Mesenteric fat pad (tissue), 1 donor: ENCODE data around the gene COX6B1. TPM values are rescaled to one million over a fixed set of nuclear protein-coding genes. Genes with fewer than 3 reads are reported as not detected.
"Not testable (repeated sequence)": the region's sequence is repeated elsewhere in the genome, so short reads cannot be mapped to it uniquely, and the experiment has no call there.

Experiments
- DNase-seq: peaks from one replicate; pipeline ENCODE4 v3.0.0-alpha.2; 2020; ENCODE audit warnings: low spot score
- long read RNA-seq: library from polyadenylated mRNA; unstranded; transcript quantifications from one replicate; pipeline ENCODE4 v2.0.0, GENCODE V29; 2020
- total RNA-seq: library from RNA; stranded (reverse); fragmentation: NEBNext Ultra II Directional; extraction: Animal tissue kit (Norgen Biotek cat#: 25700); gene quantifications from one replicate; pipeline ENCODE4 v1.2.1, GENCODE V29; 2021
- donor health status: DM: yes; HTN: yes; CAD: no.

Gene COX6B1
- total RNA-seq, result 362 TPM
- long read RNA-seq, transcript COX6B1-201 (4 exons, 667 nt), result major isoform, 18 of 21 reads
- long read RNA-seq, partial matches to known transcripts, result 2 of 21 reads
- long read RNA-seq, other reads (novel, unspliced or antisense), result 1 of 21 reads

DNA sequence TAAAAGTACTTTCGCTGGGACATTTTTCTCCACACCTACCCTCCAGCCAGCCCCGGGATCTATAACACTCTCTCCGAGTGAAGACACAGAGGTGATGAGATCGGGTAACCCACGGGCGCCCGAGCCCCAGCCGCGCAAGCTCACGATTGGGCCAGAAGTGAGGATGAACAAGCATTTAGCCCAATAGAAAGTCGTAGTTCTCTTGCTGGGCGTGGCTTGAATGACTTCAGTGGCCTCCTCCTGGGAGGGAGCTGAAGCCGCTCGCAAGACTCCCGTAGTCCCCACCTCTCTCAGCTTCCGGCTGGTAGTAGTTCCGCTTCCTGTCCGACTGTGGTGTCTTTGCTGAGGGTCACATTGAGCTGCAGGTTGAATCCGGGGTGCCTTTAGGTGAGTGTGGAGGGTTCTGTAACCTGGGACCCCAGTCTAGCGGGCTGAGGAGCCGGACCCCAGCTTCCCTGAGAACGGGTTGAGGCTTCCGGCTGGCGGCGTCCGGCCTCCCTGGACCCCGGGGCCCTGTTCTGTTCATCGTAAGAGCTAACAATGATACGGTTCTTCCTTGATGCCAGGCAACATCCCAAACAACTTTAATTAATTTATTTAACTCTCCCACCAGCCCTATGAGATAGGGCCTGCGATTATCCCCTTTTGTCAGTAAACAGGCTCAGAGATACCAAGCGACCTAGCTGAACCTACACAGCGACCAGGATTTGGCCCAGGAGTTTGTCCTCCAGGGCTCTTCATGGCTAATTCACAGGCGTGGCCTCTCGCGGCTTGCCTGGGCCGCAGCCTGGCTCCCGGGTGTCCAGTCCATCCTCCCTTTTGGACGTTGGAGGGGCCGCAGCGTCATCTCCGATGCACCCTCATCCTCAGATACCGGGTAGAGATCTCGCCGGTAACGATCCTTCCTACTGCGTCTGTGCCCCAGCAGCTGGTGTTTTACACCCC is at the start of gene COX6B1:
COX6B1 (plus strand) TSS at position 307 of the 945 bp plus-strand sequence. CDS start 2,921 bp downstream, outside the sequence.
- DNase-seq, result peak; percentile 94

DNA sequence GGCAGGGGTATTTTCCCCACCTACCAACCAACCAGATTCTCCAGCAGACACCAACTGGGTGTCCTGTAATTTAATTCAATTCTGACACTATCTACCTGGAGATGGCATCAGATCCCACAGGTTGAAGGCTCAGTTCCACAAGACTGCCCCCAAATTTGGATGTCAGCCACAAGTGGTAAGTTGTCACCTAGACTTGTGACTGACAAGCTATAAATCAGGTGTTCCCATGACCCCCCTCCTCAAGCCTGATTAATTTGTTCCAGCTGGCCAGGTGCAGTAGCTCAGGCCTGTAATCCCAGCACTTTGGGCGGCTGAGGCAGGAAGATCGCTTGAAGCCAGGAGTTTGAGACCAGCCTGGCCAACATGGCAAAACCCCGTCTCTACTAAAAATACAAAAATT is 46.2 kb upstream of the COX6B1 start:
- no peak for DNase-seq

DNA sequence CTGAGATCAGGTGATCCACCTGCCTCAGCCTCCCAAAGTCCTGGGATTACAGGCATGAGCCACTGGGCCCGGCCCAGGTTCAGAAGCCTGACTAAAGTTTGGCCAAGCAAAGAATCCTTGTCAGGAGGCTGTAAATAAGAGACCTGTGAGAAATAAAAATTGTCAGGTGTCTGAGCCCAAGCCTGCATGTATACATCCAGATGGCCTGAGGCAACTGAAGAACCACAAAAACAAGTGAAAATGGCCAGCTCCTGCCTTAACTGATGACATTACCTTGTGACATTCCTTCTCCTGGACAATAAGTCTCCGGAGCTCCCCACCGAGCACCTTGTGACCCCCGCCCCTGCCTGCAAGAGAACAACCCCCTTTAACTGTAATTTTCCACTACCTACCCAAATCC is 43.7 kb upstream of the COX6B1 start:
- not testable (repeated sequence) for DNase-seq

- not testable (repeated sequence) for DNase-seq
Observed at GRCh38 chr19:35607170-35607569, 41.0 kb upstream of the COX6B1 start.

GRCh38 chr19:35607661-35608060 is 40.5 kb upstream of the COX6B1 start:
- no peak for DNase-seq

DNA sequence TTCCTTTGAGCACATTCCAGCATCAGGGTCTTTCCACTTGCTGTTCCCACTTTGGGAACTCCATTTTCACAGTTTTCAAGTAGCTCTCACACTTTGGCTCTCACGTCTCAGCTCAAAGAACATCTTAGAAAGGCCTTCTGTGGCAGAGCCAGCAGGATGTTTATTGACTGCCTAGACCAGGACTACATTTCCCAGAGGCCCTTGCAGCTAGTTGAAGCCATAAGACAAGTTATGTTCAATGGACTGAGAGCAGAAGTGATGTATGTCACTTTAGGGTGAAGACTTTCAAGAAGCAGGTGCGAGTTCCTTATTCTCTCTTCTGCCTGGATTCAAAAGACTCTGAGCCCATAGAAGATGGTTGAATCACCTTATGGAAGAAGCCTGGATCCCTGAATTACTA is 39.9 kb upstream of the COX6B1 start:
- DNase-seq, result no peak

DNA sequence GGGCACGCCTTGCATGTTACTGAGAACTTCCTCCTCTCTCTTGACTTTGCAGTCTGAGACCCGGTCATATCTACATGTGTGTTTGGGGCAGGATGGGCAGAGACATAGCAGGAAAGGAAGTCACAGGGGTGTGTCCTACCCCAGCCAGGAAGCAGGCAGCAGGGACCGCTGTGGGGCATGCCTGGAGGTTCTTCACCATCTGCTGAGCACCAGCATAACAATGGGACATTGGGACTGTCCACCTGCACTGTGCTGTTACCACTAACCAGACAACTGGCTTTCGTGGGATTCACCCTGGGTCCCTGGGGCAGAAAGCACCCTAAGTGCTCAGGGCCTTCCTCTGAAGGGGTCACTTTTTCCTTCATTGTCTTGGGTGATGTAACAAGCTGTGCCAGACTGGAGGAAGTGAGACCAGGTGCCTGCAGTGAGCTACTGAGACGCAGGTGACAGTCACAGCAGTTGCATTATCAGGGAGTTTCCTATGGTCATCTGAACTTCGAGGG is 38.2 kb upstream of the COX6B1 start:
- DNase-seq, result no peak

DNA sequence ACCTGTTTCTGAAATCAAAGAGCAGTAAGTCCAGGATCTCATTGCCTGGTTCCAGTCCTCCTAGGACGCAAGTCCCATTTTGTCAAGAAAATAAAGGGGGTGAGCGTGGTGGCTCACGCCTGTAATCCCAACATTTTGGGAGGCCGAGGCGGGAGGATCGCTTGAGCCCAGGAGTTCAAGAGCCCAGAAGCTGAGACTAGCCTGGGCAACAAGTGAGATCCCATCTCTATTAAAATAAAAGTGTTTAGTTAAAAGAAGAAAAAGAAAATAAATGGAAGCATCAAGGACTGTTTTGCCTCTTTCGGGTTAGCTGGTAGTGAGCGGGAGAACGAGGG is 35.9 kb upstream of the COX6B1 start:
- DNase-seq, result no peak

- DNase-seq, result peak; percentile 97
Observed at GRCh38 chr19:35612559-35613321, 35.4 kb upstream of the COX6B1 start, which contains the start of gene HAUS5. TSS of gene HAUS5 (plus strand) at chr19:35612735. CDS start at chr19:35612795, 60 bp downstream.

DNA sequence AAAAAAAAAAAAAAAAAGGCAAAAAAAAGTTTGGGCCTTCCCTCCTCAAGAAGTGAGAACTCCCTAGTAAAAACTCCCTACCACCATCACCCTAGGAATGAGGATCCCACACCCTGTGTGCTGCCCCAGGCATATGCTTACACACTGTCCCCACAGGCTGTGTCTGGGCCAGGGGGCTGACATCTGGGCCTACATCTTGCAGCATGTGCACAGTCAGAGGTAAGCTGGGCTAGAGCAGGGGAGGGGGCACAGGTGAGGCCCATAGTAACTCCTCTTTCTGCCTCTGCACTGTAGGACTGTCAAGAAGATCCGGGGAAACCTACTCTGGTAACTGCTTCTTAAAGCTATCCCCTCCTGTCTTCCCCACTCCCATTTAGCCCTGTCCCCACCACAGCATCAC is 34.5 kb upstream of the COX6B1 start:
- DNase-seq, result no peak

DNA sequence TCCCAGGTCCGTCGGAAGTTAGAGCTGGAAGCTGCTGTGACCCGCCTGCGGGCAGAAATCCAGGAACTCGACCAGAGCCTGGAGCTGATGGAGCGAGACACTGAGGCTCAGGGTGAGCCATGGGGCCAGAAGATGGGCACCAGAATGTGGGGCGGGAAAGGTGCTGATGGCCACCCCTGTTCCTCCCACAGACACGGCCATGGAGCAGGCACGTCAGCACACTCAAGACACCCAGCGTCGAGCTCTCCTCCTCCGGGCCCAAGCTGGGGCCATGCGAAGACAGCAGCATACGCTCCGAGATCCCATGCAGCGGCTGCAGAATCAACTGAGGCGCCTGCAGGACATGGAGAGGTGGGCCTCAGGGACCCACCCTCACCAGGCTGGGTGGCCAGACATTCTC is 33.1 kb upstream of the COX6B1 start:
- DNase-seq, result no peak

GRCh38 chr19:35618857-35619256 is 29.3 kb upstream of the COX6B1 start:
- no peak for DNase-seq

DNA sequence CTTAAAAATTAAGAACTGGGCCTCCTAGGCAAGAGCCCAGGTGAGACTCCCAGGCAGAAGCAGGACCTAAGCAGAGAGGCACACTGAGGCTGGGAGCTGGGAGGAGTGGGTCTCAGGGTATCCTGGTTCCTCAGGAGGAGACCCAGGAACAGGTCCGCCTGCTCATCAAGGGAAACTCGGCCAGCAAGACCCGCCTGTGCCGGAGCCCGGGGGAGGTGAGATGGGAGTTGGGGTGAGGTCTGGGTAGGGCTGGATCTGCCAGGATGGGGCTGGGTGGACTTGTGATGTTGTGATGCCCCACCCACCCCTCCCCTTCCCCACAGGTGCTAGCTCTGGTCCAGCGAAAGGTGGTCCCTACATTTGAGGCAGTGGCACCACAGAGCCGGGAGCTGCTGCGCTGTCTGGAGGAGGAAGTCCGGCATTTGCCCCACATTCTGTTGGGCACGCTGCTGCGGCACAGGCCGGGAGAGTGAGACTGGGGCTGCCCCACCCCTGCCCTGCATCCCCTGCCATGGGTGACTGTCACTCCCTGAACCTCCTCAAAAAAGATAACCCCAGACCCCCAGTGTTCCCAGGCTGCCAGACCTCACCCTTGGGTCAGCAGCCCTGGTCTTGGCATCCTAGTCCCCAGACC is 28.7 kb upstream of the COX6B1 start:
- no peak for DNase-seq

DNA sequence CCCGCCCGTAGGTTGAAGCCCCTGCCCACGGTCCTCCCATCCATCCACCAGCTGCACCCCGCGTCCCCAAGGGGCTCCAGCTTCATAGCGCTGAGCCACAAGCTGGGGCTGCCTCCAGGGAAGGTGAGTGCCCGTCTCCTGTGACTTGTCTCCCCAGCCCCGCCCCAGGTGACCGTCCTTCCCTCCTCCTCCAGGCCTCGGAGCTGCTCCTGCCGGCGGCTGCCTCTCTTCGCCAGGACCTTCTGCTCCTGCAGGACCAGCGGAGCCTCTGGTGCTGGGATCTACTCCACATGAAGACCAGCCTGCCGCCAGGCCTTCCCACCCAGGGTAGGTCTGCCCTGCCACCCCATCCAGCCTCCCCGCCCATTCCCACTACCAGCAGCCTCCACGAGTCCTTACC is 28.1 kb upstream of the COX6B1 start:
- DNase-seq, result no peak

DNA sequence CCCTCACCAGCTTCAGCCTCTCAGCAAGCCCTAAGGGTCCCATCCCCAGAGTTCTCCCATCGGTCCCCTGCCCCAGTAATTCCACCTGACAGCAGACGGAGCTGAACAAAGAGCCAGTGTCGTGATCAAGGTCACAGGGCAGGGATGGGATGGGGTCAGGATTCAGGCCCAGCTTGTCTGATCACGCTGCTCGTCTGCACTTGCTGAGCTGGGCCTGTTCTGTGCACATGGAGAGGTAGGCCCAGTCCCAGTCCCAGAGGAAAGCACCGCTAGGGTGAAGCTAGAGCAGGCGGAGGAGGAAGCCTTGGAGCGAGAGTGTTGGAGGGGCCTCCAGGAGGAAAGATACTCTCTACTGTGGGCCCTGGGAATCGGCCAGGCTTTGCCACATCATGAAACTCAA is 26.4 kb upstream of the COX6B1 start:
- DNase-seq, result no peak

- no peak for DNase-seq
Observed at GRCh38 chr19:35622750-35623149, 25.4 kb upstream of the COX6B1 start.

GRCh38 chr19:35623327-35624010 is 24.7 kb upstream of the COX6B1 start:
- no peak for DNase-seq

DNA sequence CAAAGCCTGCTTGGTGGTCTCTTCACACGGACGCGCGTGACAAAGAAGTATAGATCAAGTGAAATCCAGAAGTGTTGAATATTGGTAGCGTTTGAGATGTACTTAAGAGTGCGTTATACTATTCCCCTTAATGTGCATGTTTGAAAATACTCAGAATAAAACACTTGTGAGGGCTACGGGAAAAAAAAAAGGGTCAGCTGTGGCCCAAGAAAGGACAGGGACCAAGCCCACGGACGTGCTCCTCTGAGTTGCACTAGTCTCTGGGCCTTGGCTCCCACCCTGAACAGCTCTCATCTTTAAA is 19.9 kb upstream of the COX6B1 start:
- DNase-seq, result no peak

GRCh38 chr19:35628565-35629331 is 19.4 kb upstream of the COX6B1 start, which contains the start of gene RBM42:
TSS of gene RBM42 (plus strand) at chr19:35629036. CDS start at chr19:35629154, 118 bp downstream.
- DNase-seq, result peak; percentile 99

GRCh38 chr19:35629332-35629633 is 18.8 kb upstream of the COX6B1 start:
- no peak for DNase-seq
